ENCODE measurements around the gene TRMT5.

TRMT5 gene

GRCh38 chr14:60986500-60986899, 5.6 kb upstream of the TRMT5 start:
- ATAC-seq = no peak
- no peak for TF ChIP-seq GLIS3 (CRISPR knock-in tag; IDR thresholded peaks at IDR 0.05)
- no peak for TF ChIP-seq PPARA (CRISPR knock-in tag; IDR thresholded peaks at IDR 0.05; ENCODE audit: borderline replicate concordance)
- no peak for TF ChIP-seq OSR1 (CRISPR knock-in tag; IDR thresholded peaks at IDR 0.05)
- no peak for TF ChIP-seq CSDC2 (CRISPR knock-in tag; IDR thresholded peaks at IDR 0.05)
- TF ChIP-seq CSRNP3 (CRISPR knock-in tag; IDR thresholded peaks at IDR 0.05) = no peak
- TF ChIP-seq ZNF565 (CRISPR knock-in tag; conservative IDR thresholded peaks at IDR 0.05; ENCODE audit: low read depth) = no peak
- no peak for TF ChIP-seq ESRRG (CRISPR knock-in tag; IDR thresholded peaks at IDR 0.05)
- no peak for TF ChIP-seq POU6F1 (CRISPR knock-in tag; IDR thresholded peaks at IDR 0.05; ENCODE audit: borderline replicate concordance, low read depth)
- no peak for TF ChIP-seq ZNF70 (CRISPR knock-in tag; IDR thresholded peaks at IDR 0.05)
- TF ChIP-seq TOX (CRISPR knock-in tag; IDR thresholded peaks at IDR 0.05; ENCODE audit: borderline replicate concordance) = no peak
- no peak for TF ChIP-seq ZFP3 (CRISPR knock-in tag; IDR thresholded peaks at IDR 0.05)
- TF ChIP-seq TCF4 (CRISPR knock-in tag; IDR thresholded peaks at IDR 0.05; ENCODE audit: borderline replicate concordance) = no peak
- TF ChIP-seq SNAI2 (CRISPR knock-in tag; IDR thresholded peaks at IDR 0.05) = no peak
- no peak for TF ChIP-seq ISL1 (CRISPR knock-in tag; IDR thresholded peaks at IDR 0.05)
- no peak for TF ChIP-seq ZFP30 (CRISPR knock-in tag; IDR thresholded peaks at IDR 0.05)
- no peak for TF ChIP-seq TSHZ2 (CRISPR knock-in tag; IDR thresholded peaks at IDR 0.05)

- TF ChIP-seq OSR1 (CRISPR knock-in tag; IDR thresholded peaks at IDR 0.05) = no peak
- TF ChIP-seq TCF4 (CRISPR knock-in tag; IDR thresholded peaks at IDR 0.05; ENCODE audit: borderline replicate concordance) = no peak
- TF ChIP-seq ZC3H10 (CRISPR knock-in tag; IDR thresholded peaks at IDR 0.05) = no peak
- no peak for TF ChIP-seq ZNF565 (CRISPR knock-in tag; conservative IDR thresholded peaks at IDR 0.05; ENCODE audit: low read depth)
- no peak for TF ChIP-seq ZNF70 (CRISPR knock-in tag; IDR thresholded peaks at IDR 0.05)
- TF ChIP-seq CSDC2 (CRISPR knock-in tag; IDR thresholded peaks at IDR 0.05) = no peak
- TF ChIP-seq ARNTL (CRISPR knock-in tag; IDR thresholded peaks at IDR 0.05; ENCODE audit: borderline replicate concordance, low read depth) = no peak
- no peak for TF ChIP-seq CREB5 (CRISPR knock-in tag; IDR thresholded peaks at IDR 0.05; ENCODE audit: low read depth)
- TF ChIP-seq TSHZ2 (CRISPR knock-in tag; IDR thresholded peaks at IDR 0.05) = no peak
- no peak for ATAC-seq
Observed at GRCh38 chr14:60984196-60984595, 3.3 kb upstream of the TRMT5 start.
